Measurements from ENCODE around the gene DTL. TPM values are rescaled to one million over a fixed set of nuclear protein-coding genes. Genes with fewer than 3 reads are reported as not detected.

DTL gene
- total and polyA plus RNA-seq, 2 donors: 0.71 to 23.4 TPM

- peak in 1 of 9 donors; percentile 54 for DNase-seq (ENCODE audit: low read depth in 6 of 9, low spot score in 9 of 9)
- no peak overlapping the region for H3K27ac ChIP-seq (ENCODE audit: low read depth in 1 of 2, low read length in 1 of 2)
Measured at GRCh38 chr1:212124690-212125582, 89.4 kb downstream of the DTL start.

GRCh38 chr1:212125654-212126053 is 90.1 kb downstream of the DTL start:
- DNase-seq (ENCODE audit: low read depth in 6 of 9, low spot score in 9 of 9): no peak
- Histone ChIP-seq H3K27me3 (ENCODE audit: control insufficient read depth in 2 of 2, insufficient read depth in 1 of 2, low read length in 1 of 2) (no peaks in the 10 kb centered on the region), H3K36me3 (ENCODE audit: control insufficient read depth in 2 of 2, insufficient read depth in 2 of 2, low read length in 1 of 2) (peaks cover 3 to 4% of the 10 kb centered on the region in 2 donors), H3K4me1 (ENCODE audit: control insufficient read depth in 2 of 2, insufficient read depth in 2 of 2, low read length in 2 of 2) (peaks cover 0 to 7% of the 10 kb centered on the region in 2 donors), H3K4me3 (ENCODE audit: low read length in 2 of 2) (no peak overlapping the region), H3K27ac (ENCODE audit: low read depth in 1 of 2, low read length in 1 of 2) (no peak overlapping the region), H3K9me3 (ENCODE audit: control insufficient read depth in 2 of 2, insufficient read depth in 1 of 2, low read length in 1 of 2) (no peaks in the 10 kb centered on the region)
- WGBS: 98% methylated on average over 9 of the region's 9 CpGs

More at GRCh38 chr1:212124690-212125582, 89.4 kb downstream of the DTL start:
- Histone ChIP-seq H3K27me3 (ENCODE audit: control insufficient read depth in 2 of 2, insufficient read depth in 1 of 2, low read length in 1 of 2) (no peaks in the 10 kb centered on the region), H3K36me3 (ENCODE audit: control insufficient read depth in 2 of 2, insufficient read depth in 2 of 2, low read length in 1 of 2) (peaks cover 3 to 4% of the 10 kb centered on the region in 2 donors), H3K4me3 (ENCODE audit: low read length in 2 of 2) (no peak overlapping the region), H3K9me3 (ENCODE audit: control insufficient read depth in 2 of 2, insufficient read depth in 1 of 2, low read length in 1 of 2) (no peaks in the 10 kb centered on the region), H3K4me1 (ENCODE audit: control insufficient read depth in 2 of 2, insufficient read depth in 2 of 2, low read length in 2 of 2) (peaks cover 0 to 7% of the 10 kb centered on the region in 2 donors)
- WGBS: 79% methylated on average over 11 of the region's 11 CpGs

GRCh38 chr1:212127221-212127620 is 91.7 kb downstream of the DTL start:
- peaks cover 0 to 7% of the 10 kb centered on the region in 2 donors for H3K4me1 ChIP-seq (ENCODE audit: control insufficient read depth in 2 of 2, insufficient read depth in 2 of 2, low read length in 2 of 2)
- no peak for DNase-seq (ENCODE audit: low read depth in 6 of 9, low spot score in 9 of 9)
- 95% methylated on average over 4 of the region's 4 CpGs for WGBS
- no peak overlapping the region for H3K4me3 ChIP-seq (ENCODE audit: low read length in 2 of 2)
- peaks cover 3 to 4% of the 10 kb centered on the region in 2 donors for H3K36me3 ChIP-seq (ENCODE audit: control insufficient read depth in 2 of 2, insufficient read depth in 2 of 2, low read length in 1 of 2)
- H3K9me3 ChIP-seq (ENCODE audit: control insufficient read depth in 2 of 2, insufficient read depth in 1 of 2, low read length in 1 of 2): no peaks in the 10 kb centered on the region
- H3K27ac ChIP-seq (ENCODE audit: low read depth in 1 of 2, low read length in 1 of 2): no peak overlapping the region
- no peaks in the 10 kb centered on the region for H3K27me3 ChIP-seq (ENCODE audit: control insufficient read depth in 2 of 2, insufficient read depth in 1 of 2, low read length in 1 of 2)

GRCh38 chr1:212129781-212130180 is 94.2 kb downstream of the DTL start:
- H3K4me1 ChIP-seq (ENCODE audit: control insufficient read depth in 2 of 2, insufficient read depth in 2 of 2, low read length in 2 of 2): peaks cover 0 to 6% of the 10 kb centered on the region in 2 donors
- H3K4me3 ChIP-seq (ENCODE audit: low read length in 2 of 2): no peak overlapping the region
- WGBS: 98% methylated on average over 6 of the region's 6 CpGs
- no peak for DNase-seq (ENCODE audit: low read depth in 6 of 9, low spot score in 9 of 9)
- H3K27me3 ChIP-seq (ENCODE audit: control insufficient read depth in 2 of 2, insufficient read depth in 1 of 2, low read length in 1 of 2): no peaks in the 10 kb centered on the region
- no peaks in the 10 kb centered on the region for H3K9me3 ChIP-seq (ENCODE audit: control insufficient read depth in 2 of 2, insufficient read depth in 1 of 2, low read length in 1 of 2)
- H3K27ac ChIP-seq (ENCODE audit: low read depth in 1 of 2, low read length in 1 of 2): no peak overlapping the region
- H3K36me3 ChIP-seq (ENCODE audit: control insufficient read depth in 2 of 2, insufficient read depth in 2 of 2, low read length in 1 of 2): peaks cover 0 to 4% of the 10 kb centered on the region in 2 donors

- H3K27me3 ChIP-seq (ENCODE audit: control insufficient read depth in 2 of 2, insufficient read depth in 1 of 2, low read length in 1 of 2): no peaks in the 10 kb centered on the region
- no peak overlapping the region for H3K27ac ChIP-seq (ENCODE audit: low read depth in 1 of 2, low read length in 1 of 2)
- H3K36me3 ChIP-seq (ENCODE audit: control insufficient read depth in 2 of 2, insufficient read depth in 2 of 2, low read length in 1 of 2): peaks cover 0 to 3% of the 10 kb centered on the region in 2 donors
- no peaks in the 10 kb centered on the region for H3K9me3 ChIP-seq (ENCODE audit: control insufficient read depth in 2 of 2, insufficient read depth in 1 of 2, low read length in 1 of 2)
- no peak for DNase-seq (ENCODE audit: low read depth in 6 of 9, low spot score in 9 of 9)
- H3K4me1 ChIP-seq (ENCODE audit: control insufficient read depth in 2 of 2, insufficient read depth in 2 of 2, low read length in 2 of 2): no peaks in the 10 kb centered on the region
- H3K4me3 ChIP-seq (ENCODE audit: low read length in 2 of 2): no peak overlapping the region
- 98% methylated on average over 1 of the region's 1 CpG for WGBS
Measured at GRCh38 chr1:212132025-212132424, 96.5 kb downstream of the DTL start.

GRCh38 chr1:212133319-212133718 is 97.8 kb downstream of the DTL start:
- Histone ChIP-seq H3K4me3 (ENCODE audit: low read length in 2 of 2) (no peak overlapping the region), H3K4me1 (ENCODE audit: control insufficient read depth in 2 of 2, insufficient read depth in 2 of 2, low read length in 2 of 2) (no peaks in the 10 kb centered on the region), H3K27ac (ENCODE audit: low read depth in 1 of 2, low read length in 1 of 2) (no peak overlapping the region), H3K27me3 (ENCODE audit: control insufficient read depth in 2 of 2, insufficient read depth in 1 of 2, low read length in 1 of 2) (no peaks in the 10 kb centered on the region), H3K9me3 (ENCODE audit: control insufficient read depth in 2 of 2, insufficient read depth in 1 of 2, low read length in 1 of 2) (no peaks in the 10 kb centered on the region), H3K36me3 (ENCODE audit: control insufficient read depth in 2 of 2, insufficient read depth in 2 of 2, low read length in 1 of 2) (no peaks in the 10 kb centered on the region)
- 97% methylated on average over 2 of the region's 2 CpGs for WGBS
- DNase-seq (ENCODE audit: low read depth in 6 of 9, low spot score in 9 of 9): no peak

- H3K4me3 ChIP-seq (ENCODE audit: low read length in 2 of 2): no peak overlapping the region
- no peaks in the 10 kb centered on the region for H3K27me3 ChIP-seq (ENCODE audit: control insufficient read depth in 2 of 2, insufficient read depth in 1 of 2, low read length in 1 of 2)
- WGBS: over 99% methylated on average over 2 of the region's 2 CpGs
Measured at GRCh38 chr1:212135166-212135565, 99.6 kb downstream of the DTL start.

GRCh38 chr1:212137854-212138253 is 102.3 kb downstream of the DTL start:
- Histone ChIP-seq H3K27me3 (ENCODE audit: control insufficient read depth in 2 of 2, insufficient read depth in 1 of 2, low read length in 1 of 2) (no peaks in the 10 kb centered on the region), H3K36me3 (ENCODE audit: control insufficient read depth in 2 of 2, insufficient read depth in 2 of 2, low read length in 1 of 2) (no peaks in the 10 kb centered on the region), H3K4me1 (ENCODE audit: control insufficient read depth in 2 of 2, insufficient read depth in 2 of 2, low read length in 2 of 2) (peaks cover 0 to 4% of the 10 kb centered on the region in 2 donors), H3K4me3 (ENCODE audit: low read length in 2 of 2) (no peak overlapping the region), H3K9me3 (ENCODE audit: control insufficient read depth in 2 of 2, insufficient read depth in 1 of 2, low read length in 1 of 2) (no peaks in the 10 kb centered on the region), H3K27ac (ENCODE audit: low read depth in 1 of 2, low read length in 1 of 2) (no peak overlapping the region)
- 96% methylated on average over 1 of the region's 1 CpG for WGBS
- no peak for DNase-seq (ENCODE audit: low read depth in 6 of 9, low spot score in 9 of 9)

More at GRCh38 chr1:212135166-212135565, 99.6 kb downstream of the DTL start:
- Histone ChIP-seq H3K36me3 (ENCODE audit: control insufficient read depth in 2 of 2, insufficient read depth in 2 of 2, low read length in 1 of 2) (no peaks in the 10 kb centered on the region), H3K4me1 (ENCODE audit: control insufficient read depth in 2 of 2, insufficient read depth in 2 of 2, low read length in 2 of 2) (no peaks in the 10 kb centered on the region), H3K27ac (ENCODE audit: low read depth in 1 of 2, low read length in 1 of 2) (no peak overlapping the region), H3K9me3 (ENCODE audit: control insufficient read depth in 2 of 2, insufficient read depth in 1 of 2, low read length in 1 of 2) (no peaks in the 10 kb centered on the region)
- DNase-seq (ENCODE audit: low read depth in 6 of 9, low spot score in 9 of 9): no peak

- Histone ChIP-seq H3K27ac (ENCODE audit: low read depth in 1 of 2, low read length in 1 of 2) (no peak overlapping the region), H3K9me3 (ENCODE audit: control insufficient read depth in 2 of 2, insufficient read depth in 1 of 2, low read length in 1 of 2) (no peaks in the 10 kb centered on the region), H3K4me3 (ENCODE audit: low read length in 2 of 2) (no peak overlapping the region), H3K27me3 (ENCODE audit: control insufficient read depth in 2 of 2, insufficient read depth in 1 of 2, low read length in 1 of 2) (no peaks in the 10 kb centered on the region), H3K4me1 (ENCODE audit: control insufficient read depth in 2 of 2, insufficient read depth in 2 of 2, low read length in 2 of 2) (peaks cover 0 to 4% of the 10 kb centered on the region in 2 donors), H3K36me3 (ENCODE audit: control insufficient read depth in 2 of 2, insufficient read depth in 2 of 2, low read length in 1 of 2) (no peaks in the 10 kb centered on the region)
- 98% methylated on average over 5 of the region's 5 CpGs for WGBS
- DNase-seq (ENCODE audit: low read depth in 6 of 9, low spot score in 9 of 9): no peak
Measured at GRCh38 chr1:212138457-212138856, 102.9 kb downstream of the DTL start.

All from thymus (tissue), 11 donors.